ENCODE data around the gene DDX55. TPM values are rescaled to one million over a fixed set of nuclear protein-coding genes. Genes with fewer than 3 reads are reported as not detected.
A peak's percentile ranks its signal among the peaks of the same experiment; 100 is the strongest.

DDX55 gene
- polyA plus RNA-seq, 1 donor, result 47.5 TPM

GRCh38 chr12:123607756-123608155, 5.9 kb downstream of the DDX55 start:
- no peak for DNase-seq

GRCh38 chr12:123608182-123608581, 6.3 kb downstream of the DDX55 start:
- no peak for DNase-seq

GRCh38 chr12:123614110-123614509, 12.2 kb downstream of the DDX55 start:
- DNase-seq, result no peak

- DNase-seq, result no peak
Observed at GRCh38 chr12:123614531-123614930, 12.6 kb downstream of the DDX55 start.

- DNase-seq, result no peak
Observed at GRCh38 chr12:123617144-123617543, 15.2 kb downstream of the DDX55 start.

- no peak for DNase-seq
Observed at GRCh38 chr12:123617580-123617979, 15.7 kb downstream of the DDX55 start.

GRCh38 chr12:123621101-123621500, 19.2 kb downstream of the DDX55 start:
- DNase-seq, result no peak

GRCh38 chr12:123621619-123622530, 20.0 kb downstream of the DDX55 start:
- DNase-seq, result no peak

GRCh38 chr12:123633379-123634141, 31.7 kb downstream of the DDX55 start, which contains the start of the genes EIF2B1 and GTF2H3:
TSS of gene EIF2B1 (minus strand) at chr12:123633686. CDS start at chr12:123633557, 129 bp downstream.
TSS of gene GTF2H3 (plus strand) at chr12:123633829. CDS start at chr12:123633860, 31 bp downstream.
- DNase-seq, result peak; percentile 97

GRCh38 chr12:123634142-123634561, 32.3 kb downstream of the DDX55 start:
- no peak for DNase-seq

GRCh38 chr12:123643911-123644310, 42.0 kb downstream of the DDX55 start:
- DNase-seq, result no peak

- DNase-seq, result no peak
Observed at GRCh38 chr12:123645380-123645779, 43.5 kb downstream of the DDX55 start.

GRCh38 chr12:123645878-123646277, 44.0 kb downstream of the DDX55 start:
- DNase-seq, result no peak

- no peak for DNase-seq
Observed at GRCh38 chr12:123648401-123648800, 46.5 kb downstream of the DDX55 start.

GRCh38 chr12:123654129-123654701, 52.3 kb downstream of the DDX55 start:
- no peak for DNase-seq

GRCh38 chr12:123655420-123655819, 53.5 kb downstream of the DDX55 start:
- no peak for DNase-seq

- DNase-seq, result no peak
Observed at GRCh38 chr12:123656392-123656791, 54.5 kb downstream of the DDX55 start.

GRCh38 chr12:123657211-123657610, 55.3 kb downstream of the DDX55 start:
- DNase-seq, result no peak

- no peak for DNase-seq
Observed at GRCh38 chr12:123659996-123660727, 58.3 kb downstream of the DDX55 start.

- DNase-seq, result no peak
Observed at GRCh38 chr12:123667771-123668170, 65.9 kb downstream of the DDX55 start.

Measured in left kidney (tissue), 2 donors.